Esophagus squamous epithelium (tissue), 4 donors: ENCODE data around the gene ZNF808.

ENCODE experiments used
- POLR2A ChIP-seq, 4 donors: fragments of 450-650 bp; IDR thresholded peaks; one replicate each; pipeline ENCODE4 v1.6.1; 2017; ENCODE audit warnings: antibody characterized with exemption in 4 of 4, mild to moderate bottlenecking in 4 of 4, moderate library complexity in 3 of 4
- TF ChIP-seq, protein P1 (sequence below), 6 experiments: fragments of 450-650 bp in 4 of 6; fragments of 200-600 bp in 2 of 6; sonication (generic) in 2 of 6; IDR thresholded peaks; one replicate each; pipeline ENCODE4 v1.5.1; 2016 to 2019; ENCODE audit warnings: antibody characterized with exemption in 6 of 6, mild to moderate bottlenecking in 4 of 6, moderate library complexity in 4 of 6

DNA sequence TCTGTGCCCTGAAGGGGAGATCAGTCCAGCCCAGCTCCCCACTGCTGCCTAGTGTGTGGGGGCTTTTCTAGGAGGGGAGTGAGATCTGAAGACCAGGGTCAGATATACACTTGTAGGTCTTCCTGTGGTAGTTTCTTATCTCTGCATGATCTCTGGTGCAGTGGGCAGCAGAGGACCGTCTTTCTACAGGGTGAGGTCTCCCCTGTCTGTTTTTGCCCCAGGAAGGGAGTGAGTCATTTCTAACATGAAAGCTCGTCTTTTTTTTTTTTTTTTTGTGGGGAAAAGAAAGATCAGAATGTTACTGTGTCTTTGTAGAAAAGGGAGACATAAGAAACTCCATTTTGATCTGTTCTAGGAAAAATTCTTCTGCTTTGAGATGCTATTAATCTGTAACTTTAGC lies 8.8 kb upstream of the ZNF808 start:
- no peak for TF ChIP-seq POLR2A (IDR thresholded peaks at IDR 0.05)
- TF ChIP-seq, protein P1, sequence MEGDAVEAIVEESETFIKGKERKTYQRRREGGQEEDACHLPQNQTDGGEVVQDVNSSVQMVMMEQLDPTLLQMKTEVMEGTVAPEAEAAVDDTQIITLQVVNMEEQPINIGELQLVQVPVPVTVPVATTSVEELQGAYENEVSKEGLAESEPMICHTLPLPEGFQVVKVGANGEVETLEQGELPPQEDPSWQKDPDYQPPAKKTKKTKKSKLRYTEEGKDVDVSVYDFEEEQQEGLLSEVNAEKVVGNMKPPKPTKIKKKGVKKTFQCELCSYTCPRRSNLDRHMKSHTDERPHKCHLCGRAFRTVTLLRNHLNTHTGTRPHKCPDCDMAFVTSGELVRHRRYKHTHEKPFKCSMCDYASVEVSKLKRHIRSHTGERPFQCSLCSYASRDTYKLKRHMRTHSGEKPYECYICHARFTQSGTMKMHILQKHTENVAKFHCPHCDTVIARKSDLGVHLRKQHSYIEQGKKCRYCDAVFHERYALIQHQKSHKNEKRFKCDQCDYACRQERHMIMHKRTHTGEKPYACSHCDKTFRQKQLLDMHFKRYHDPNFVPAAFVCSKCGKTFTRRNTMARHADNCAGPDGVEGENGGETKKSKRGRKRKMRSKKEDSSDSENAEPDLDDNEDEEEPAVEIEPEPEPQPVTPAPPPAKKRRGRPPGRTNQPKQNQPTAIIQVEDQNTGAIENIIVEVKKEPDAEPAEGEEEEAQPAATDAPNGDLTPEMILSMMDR (IDR thresholded peaks at IDR 0.05) = no peak
